Tongue (tissue), 2 donors: Measurements from ENCODE around the gene DNAJB8. TPM values are rescaled to one million over a fixed set of nuclear protein-coding genes. Genes with fewer than 3 reads are reported as not detected.

Experiments used
- DNase-seq: peaks from one replicate; pipeline ENCODE4 v3.0.0-alpha.2; 2015
- total RNA-seq: library from RNA; depleted of rRNA; stranded (reverse); fragments of >200 nt; gene quantifications from one replicate; pipeline ENCODE4 v1.2.3, GENCODE V29; 2014

The DNAJB8 gene
- total RNA-seq = not detected

GRCh38 chr3:128466840-128467541 is at the start of gene DNAJB8:
Gene DNAJB8 (minus strand): TSS chr3:128466890. CDS start chr3:128463245, 3,645 bp downstream.
- DNase-seq = no peak

- DNase-seq = no peak
Measured at GRCh38 chr3:128515967-128516366, 49.3 kb upstream of the DNAJB8 start.

- DNase-seq = no peak
Measured at GRCh38 chr3:128508852-128509251, 42.2 kb upstream of the DNAJB8 start.

GRCh38 chr3:128506754-128507153 is 40.1 kb upstream of the DNAJB8 start:
- no peak for DNase-seq

GRCh38 chr3:128505771-128506170 is 39.1 kb upstream of the DNAJB8 start:
- no peak for DNase-seq

GRCh38 chr3:128504963-128505730 is 38.5 kb upstream of the DNAJB8 start:
- no peak for DNase-seq

- no peak for DNase-seq
Measured at GRCh38 chr3:128504533-128504915, 37.8 kb upstream of the DNAJB8 start.

- no peak for DNase-seq
Measured at GRCh38 chr3:128503751-128504532, 37.3 kb upstream of the DNAJB8 start.

- DNase-seq = peak; percentile 18
Measured at GRCh38 chr3:128503164-128503651, 36.5 kb upstream of the DNAJB8 start.

GRCh38 chr3:128502712-128503111 is 36.0 kb upstream of the DNAJB8 start:
- DNase-seq = no peak

GRCh38 chr3:128501431-128501830 is 34.7 kb upstream of the DNAJB8 start:
- no peak for DNase-seq

- no peak for DNase-seq
Measured at GRCh38 chr3:128500556-128500955, 33.9 kb upstream of the DNAJB8 start.

- DNase-seq = no peak
Measured at GRCh38 chr3:128499724-128500275, 33.1 kb upstream of the DNAJB8 start.

- DNase-seq = no peak
Measured at GRCh38 chr3:128498901-128499530, 32.3 kb upstream of the DNAJB8 start.

GRCh38 chr3:128498127-128498626 is 31.5 kb upstream of the DNAJB8 start:
- DNase-seq = peak; percentile 8

GRCh38 chr3:128497305-128498126 is 30.8 kb upstream of the DNAJB8 start:
- peak; percentile 75 for DNase-seq

- peak; percentile 15 for DNase-seq
Measured at GRCh38 chr3:128496602-128497304, 30.1 kb upstream of the DNAJB8 start.

- DNase-seq = no peak
Measured at GRCh38 chr3:128496019-128496601, 29.4 kb upstream of the DNAJB8 start.

- no peak for DNase-seq
Measured at GRCh38 chr3:128495435-128495970, 28.8 kb upstream of the DNAJB8 start.

GRCh38 chr3:128494367-128494650 is 27.6 kb upstream of the DNAJB8 start:
- no peak for DNase-seq
